Panc1 (cell line): ENCODE measurements around the gene PHF20.

Experiments used
- CTCF ChIP-seq: fragments of 450-650 bp; IDR thresholded peaks from 2 replicates; pipeline ENCODE4 v1.5.1; 2017; ENCODE audit warnings: mild to moderate bottlenecking
- POLR2AphosphoS5 ChIP-seq: IDR thresholded peaks from 2 replicates; pipeline ENCODE4 v1.6.1; 2012; ENCODE audit warnings: mild to moderate bottlenecking, low read depth, low read length, moderate library complexity
- TCF7L2 ChIP-seq: IDR thresholded peaks from 2 replicates; pipeline ENCODE4 v1.6.1; 2011; ENCODE audit warnings: mild to moderate bottlenecking, low read depth, low read length, inconsistent platforms
- TF ChIP-seq, protein P1 (sequence below), 2 experiments: IDR thresholded peaks; 2 replicates each; pipeline ENCODE4 v1.6.1; 2011 to 2012; ENCODE audit warnings: low read depth in 2 of 2, control low read depth in 1 of 2, low read length in 1 of 2, mild to moderate bottlenecking in 1 of 2, moderate library complexity in 1 of 2; ENCODE audit not compliant: insufficient read depth in 1 of 2

- TF ChIP-seq POLR2AphosphoS5 = peak; percentile 90
- TF ChIP-seq CTCF = no peak
- TF ChIP-seq TCF7L2 = no peak
- TF ChIP-seq, protein P1, sequence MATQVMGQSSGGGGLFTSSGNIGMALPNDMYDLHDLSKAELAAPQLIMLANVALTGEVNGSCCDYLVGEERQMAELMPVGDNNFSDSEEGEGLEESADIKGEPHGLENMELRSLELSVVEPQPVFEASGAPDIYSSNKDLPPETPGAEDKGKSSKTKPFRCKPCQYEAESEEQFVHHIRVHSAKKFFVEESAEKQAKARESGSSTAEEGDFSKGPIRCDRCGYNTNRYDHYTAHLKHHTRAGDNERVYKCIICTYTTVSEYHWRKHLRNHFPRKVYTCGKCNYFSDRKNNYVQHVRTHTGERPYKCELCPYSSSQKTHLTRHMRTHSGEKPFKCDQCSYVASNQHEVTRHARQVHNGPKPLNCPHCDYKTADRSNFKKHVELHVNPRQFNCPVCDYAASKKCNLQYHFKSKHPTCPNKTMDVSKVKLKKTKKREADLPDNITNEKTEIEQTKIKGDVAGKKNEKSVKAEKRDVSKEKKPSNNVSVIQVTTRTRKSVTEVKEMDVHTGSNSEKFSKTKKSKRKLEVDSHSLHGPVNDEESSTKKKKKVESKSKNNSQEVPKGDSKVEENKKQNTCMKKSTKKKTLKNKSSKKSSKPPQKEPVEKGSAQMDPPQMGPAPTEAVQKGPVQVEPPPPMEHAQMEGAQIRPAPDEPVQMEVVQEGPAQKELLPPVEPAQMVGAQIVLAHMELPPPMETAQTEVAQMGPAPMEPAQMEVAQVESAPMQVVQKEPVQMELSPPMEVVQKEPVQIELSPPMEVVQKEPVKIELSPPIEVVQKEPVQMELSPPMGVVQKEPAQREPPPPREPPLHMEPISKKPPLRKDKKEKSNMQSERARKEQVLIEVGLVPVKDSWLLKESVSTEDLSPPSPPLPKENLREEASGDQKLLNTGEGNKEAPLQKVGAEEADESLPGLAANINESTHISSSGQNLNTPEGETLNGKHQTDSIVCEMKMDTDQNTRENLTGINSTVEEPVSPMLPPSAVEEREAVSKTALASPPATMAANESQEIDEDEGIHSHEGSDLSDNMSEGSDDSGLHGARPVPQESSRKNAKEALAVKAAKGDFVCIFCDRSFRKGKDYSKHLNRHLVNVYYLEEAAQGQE (IDR thresholded peaks at IDR 0.05; ENCODE audit: insufficient read depth in 1 of 2, low read depth in 2 of 2, low read length in 1 of 2) = no peak
Measured at GRCh38 chr20:35771689-35772562, at the start of gene PHF20.
